Measurements from ENCODE around the gene SORL1.
A peak's percentile ranks its signal among the peaks of the same experiment; 100 is the strongest.

The SORL1 gene

DNA sequence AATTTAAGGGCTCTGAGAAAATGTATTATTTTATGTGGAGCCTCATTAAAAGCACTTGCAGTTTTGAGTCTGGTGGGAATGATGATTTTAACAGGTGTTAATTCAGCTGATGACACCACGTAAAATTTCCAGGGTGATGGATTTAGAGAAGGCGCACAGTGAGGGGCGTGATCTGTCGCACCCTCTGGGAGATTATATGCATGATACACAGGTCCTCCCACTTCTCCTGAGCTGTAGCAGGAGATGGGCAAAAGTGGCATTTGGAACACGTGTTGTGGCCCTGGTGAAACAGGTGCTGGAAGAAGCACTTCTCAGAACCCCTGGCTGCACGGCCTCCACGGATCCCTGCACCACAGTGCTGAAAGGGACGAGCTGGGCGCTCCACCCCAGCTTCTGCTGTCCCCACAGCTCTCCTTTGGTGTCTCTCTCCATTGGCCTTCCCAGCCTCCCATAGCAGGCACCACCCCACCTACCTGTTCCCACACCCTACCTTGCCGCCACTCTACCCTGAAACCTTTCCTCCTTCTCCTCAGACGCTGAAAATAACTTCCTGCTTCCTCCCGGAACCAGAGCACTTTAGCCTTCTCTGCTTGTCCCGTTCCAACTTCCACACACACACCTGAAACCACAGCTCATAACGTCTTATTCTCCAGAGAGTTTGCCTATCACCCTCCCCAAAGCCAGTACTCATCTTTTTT is 6.9 kb upstream of the SORL1 start:
- peak overlapping the region; percentile 18 to 19 for H3K4me3 ChIP-seq (ENCODE audit: low read depth in 1 of 2, low read length in 1 of 2)
- peaks cover 58 to 68% of the 10 kb centered on the region in 2 experiments for H3K4me1 ChIP-seq (ENCODE audit: control insufficient read depth in 1 of 2, insufficient read depth in 1 of 2, low read depth in 1 of 2, low read length in 1 of 2)
- TF ChIP-seq CTCF (IDR thresholded peaks at IDR 0.05): no peak
- H3K27me3 ChIP-seq: no peaks in the 10 kb centered on the region
- H3K27ac ChIP-seq: peak overlapping the region; percentile 98
- H3K36me3 ChIP-seq: no peaks in the 10 kb centered on the region
- no peaks in the 10 kb centered on the region for H3K9me3 ChIP-seq

DNA sequence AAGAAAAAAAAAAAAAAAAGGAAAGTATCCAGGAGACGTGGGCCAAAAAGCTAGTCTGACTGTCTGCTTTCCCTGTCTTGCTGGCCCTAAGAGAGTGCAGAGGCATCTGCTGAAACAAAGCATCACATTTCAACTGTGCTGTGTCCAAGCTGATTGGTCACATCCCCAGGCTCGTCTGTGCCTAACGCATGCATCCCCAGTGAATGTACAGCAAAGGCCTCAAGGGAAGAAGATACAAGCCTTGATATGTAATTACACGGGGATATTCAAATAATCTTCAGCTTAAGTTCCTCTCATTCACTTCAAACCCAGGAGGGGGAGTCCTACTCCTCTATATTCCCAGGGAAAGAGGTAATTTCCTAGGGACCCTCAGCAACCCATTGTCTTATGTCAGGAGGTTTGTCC is 5.4 kb upstream of the SORL1 start:
- Histone ChIP-seq H3K9me3 (no peaks in the 10 kb centered on the region), H3K4me3 (ENCODE audit: low read depth in 1 of 2, low read length in 1 of 2) (peak overlapping the region in 1 of 2 experiments; percentile 99), H3K36me3 (no peaks in the 10 kb centered on the region), H3K27me3 (no peaks in the 10 kb centered on the region), H3K4me1 (ENCODE audit: control insufficient read depth in 1 of 2, insufficient read depth in 1 of 2, low read depth in 1 of 2, low read length in 1 of 2) (peaks cover 73 to 80% of the 10 kb centered on the region in 2 experiments), H3K27ac (peak overlapping the region; percentile 98)
- no peak for TF ChIP-seq CTCF (IDR thresholded peaks at IDR 0.05)

GRCh38 chr11:121448011-121448410 is 4.1 kb upstream of the SORL1 start:
- H3K27ac ChIP-seq: peak overlapping the region; percentile 98
- H3K9me3 ChIP-seq: no peaks in the 10 kb centered on the region
- H3K4me1 ChIP-seq (ENCODE audit: control insufficient read depth in 1 of 2, insufficient read depth in 1 of 2, low read depth in 1 of 2, low read length in 1 of 2): peaks cover 73 to 80% of the 10 kb centered on the region in 2 experiments
- peak overlapping the region; percentile 69 to 99 for H3K4me3 ChIP-seq (ENCODE audit: low read depth in 1 of 2, low read length in 1 of 2)
- no peaks in the 10 kb centered on the region for H3K36me3 ChIP-seq
- TF ChIP-seq CTCF (IDR thresholded peaks at IDR 0.05): no peak
- H3K27me3 ChIP-seq: no peaks in the 10 kb centered on the region

- H3K27ac ChIP-seq: peak overlapping the region; percentile 98
- H3K9me3 ChIP-seq: no peaks in the 10 kb centered on the region
- no peaks in the 10 kb centered on the region for H3K27me3 ChIP-seq
- peaks cover 73 to 82% of the 10 kb centered on the region in 2 experiments for H3K4me1 ChIP-seq (ENCODE audit: control insufficient read depth in 1 of 2, insufficient read depth in 1 of 2, low read depth in 1 of 2, low read length in 1 of 2)
- H3K4me3 ChIP-seq (ENCODE audit: low read depth in 1 of 2, low read length in 1 of 2): peak overlapping the region; percentile 69 to 99
- no peaks in the 10 kb centered on the region for H3K36me3 ChIP-seq
- TF ChIP-seq CTCF (IDR thresholded peaks at IDR 0.05): no peak
Observed at GRCh38 chr11:121448431-121448941, 3.6 kb upstream of the SORL1 start.

DNA sequence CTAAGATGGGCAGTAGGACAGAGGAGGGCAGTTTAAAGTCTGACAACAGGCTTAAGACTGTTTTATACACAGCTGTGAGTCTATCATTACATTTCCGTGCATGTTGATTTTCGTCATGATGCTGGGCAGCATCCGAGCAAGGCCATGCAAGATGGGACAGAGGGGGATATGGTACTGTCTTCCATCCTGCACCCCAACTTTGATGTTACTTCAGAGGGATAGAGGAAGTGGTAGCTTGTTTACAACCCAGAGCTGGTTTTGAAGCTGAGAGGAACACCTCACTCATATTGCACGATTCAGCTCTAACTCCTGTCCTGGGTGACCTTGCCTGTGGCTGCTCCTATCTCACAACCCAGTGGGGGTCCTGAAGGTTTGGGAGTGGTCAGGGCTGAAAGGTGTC is 3.0 kb upstream of the SORL1 start:
- H3K4me1 ChIP-seq (ENCODE audit: control insufficient read depth in 1 of 2, insufficient read depth in 1 of 2, low read depth in 1 of 2, low read length in 1 of 2): peaks cover 73 to 85% of the 10 kb centered on the region in 2 experiments
- H3K4me3 ChIP-seq (ENCODE audit: low read depth in 1 of 2, low read length in 1 of 2): peak overlapping the region; percentile 69 to 99
- H3K36me3 ChIP-seq: peaks cover 6% of the 10 kb centered on the region
- no peaks in the 10 kb centered on the region for H3K27me3 ChIP-seq
- no peaks in the 10 kb centered on the region for H3K9me3 ChIP-seq
- no peak for TF ChIP-seq CTCF (IDR thresholded peaks at IDR 0.05)
- H3K27ac ChIP-seq: peak overlapping the region; percentile 98
